CD14-positive monocyte (primary cell): ENCODE results near the gene CLCN5. TPM values are rescaled to one million over a fixed set of nuclear protein-coding genes. Genes with fewer than 3 reads are reported as not detected.
A peak's percentile ranks its signal among the peaks of the same experiment; 100 is the strongest.

Source experiments
- DNase-seq, 3 donors: peaks; one replicate each; pipeline ENCODE4 v3.0.0-alpha.2; 2011 to 2022
- H2AFZ ChIP-seq: 2 replicates; pipeline ENCODE4 v1.6.0; 2012; ENCODE audit warnings: mild to moderate bottlenecking, low read depth, low read length, inconsistent platforms; ENCODE audit not compliant: insufficient read depth, poor library complexity, severe bottlenecking
- H3K27ac ChIP-seq, 2 donors: 1 replicate in 1 of 2; 2 replicates in 1 of 2; pipeline ENCODE4 v1.5.1; 2012 to 2013; ENCODE audit warnings: low read length in 2 of 2, control low read depth in 1 of 2, inconsistent platforms in 1 of 2, low read depth in 1 of 2, mild to moderate bottlenecking in 1 of 2
- H3K27me3 ChIP-seq, 2 donors: one replicate each; pipeline versions ENCODE4 v1.6.0 to v1.6.1; 2011 to 2013; ENCODE audit warnings: low read length in 2 of 2; ENCODE audit not compliant: control insufficient read depth in 2 of 2, insufficient read depth in 2 of 2
- H3K36me3 ChIP-seq, 2 donors: replicated peaks in 1 of 2; 1 replicate in 1 of 2; 2 replicates in 1 of 2; pipeline versions ENCODE4 v1.5.1 to v1.6.1; 2012 to 2013; ENCODE audit warnings: low read length in 2 of 2, control low read depth in 1 of 2, inconsistent platforms in 1 of 2, mild to moderate bottlenecking in 1 of 2; ENCODE audit not compliant: insufficient read depth in 2 of 2, control insufficient read depth in 1 of 2
- H3K4me1 ChIP-seq, 2 donors: 1 replicate in 1 of 2; 2 replicates in 1 of 2; pipeline versions ENCODE4 v1.5.1 to v1.6.1; 2012 to 2013; ENCODE audit warnings: low read length in 2 of 2, control low read depth in 1 of 2, inconsistent platforms in 1 of 2, mild to moderate bottlenecking in 1 of 2, moderate library complexity in 1 of 2; ENCODE audit not compliant: insufficient read depth in 2 of 2, control insufficient read depth in 1 of 2
- H3K4me2 ChIP-seq: replicated peaks from 2 replicates; pipeline ENCODE3; 2012; ENCODE audit warnings: low read length, moderate library complexity, mild to moderate bottlenecking; ENCODE audit not compliant: poor library complexity, severe bottlenecking; ENCODE audit errors: extremely low read depth
- H3K4me3 ChIP-seq, 3 experiments: fragments of 200-600 bp in 1 of 3; sonication (generic) in 1 of 3; replicated peaks in 1 of 3; 1 replicate in 2 of 3; 2 replicates in 1 of 3; pipeline ENCODE4 v1.5.1; 2011 to 2013; ENCODE audit warnings: low read length in 3 of 3, mild to moderate bottlenecking in 3 of 3, control low read depth in 2 of 3, low read depth in 2 of 3, inconsistent platforms in 1 of 3, moderate library complexity in 1 of 3
- H3K79me2 ChIP-seq: 2 replicates; pipeline ENCODE4 v1.6.0; 2012; ENCODE audit warnings: mild to moderate bottlenecking, control low read depth, inconsistent platforms, low read length, moderate library complexity; ENCODE audit not compliant: insufficient read depth
- H3K9ac ChIP-seq: 2 replicates; pipeline ENCODE4 v1.6.0; 2017; ENCODE audit warnings: low read length, mild to moderate bottlenecking; ENCODE audit not compliant: insufficient read depth, poor library complexity, severe bottlenecking
- H3K9me3 ChIP-seq, 2 donors: replicated peaks in 1 of 2; 1 replicate in 1 of 2; 2 replicates in 1 of 2; pipeline versions ENCODE4 v1.5.1 to v1.6.1; 2012 to 2013; ENCODE audit warnings: low read length in 2 of 2, control low read depth in 1 of 2; ENCODE audit not compliant: control insufficient read depth in 1 of 2, insufficient read depth in 1 of 2
- H4K20me1 ChIP-seq: 2 replicates; pipeline ENCODE4 v1.6.0; 2012; ENCODE audit warnings: mild to moderate bottlenecking, low read length, control low read depth, moderate library complexity; ENCODE audit not compliant: insufficient read depth
- H3K27ac Mint-ChIP-seq, 7 donors: one replicate each; pipeline ENCODE4 v1.8.0; 2020; ENCODE audit warnings: mild to moderate bottlenecking in 7 of 7, mixed read lengths in 7 of 7, moderate library complexity in 6 of 7, inconsistent platforms in 2 of 7
- H3K27me3 Mint-ChIP-seq, 3 donors: one replicate each; pipeline ENCODE4 v1.8.0; 2021 to 2022; ENCODE audit warnings: low read depth in 3 of 3, mild to moderate bottlenecking in 3 of 3, mixed read lengths in 3 of 3, moderate library complexity in 3 of 3, inconsistent platforms in 1 of 3
- H3K36me3 Mint-ChIP-seq, 2 donors: one replicate each; pipeline ENCODE4 v1.8.0; 2020; ENCODE audit warnings: mixed read lengths in 2 of 2, inconsistent platforms in 1 of 2, mild to moderate bottlenecking in 1 of 2
- H3K4me1 Mint-ChIP-seq: one replicate; pipeline ENCODE4 v1.8.0; 2020; ENCODE audit warnings: mild to moderate bottlenecking, mixed read lengths
- H3K4me3 Mint-ChIP-seq, 2 donors: one replicate each; pipeline ENCODE4 v1.8.0; 2020; ENCODE audit warnings: mild to moderate bottlenecking in 2 of 2, mixed read lengths in 2 of 2, moderate library complexity in 1 of 2
- H3K9me3 Mint-ChIP-seq, 7 donors: one replicate each; pipeline ENCODE4 v1.8.0; 2020 to 2022; ENCODE audit warnings: mixed read lengths in 7 of 7, mild to moderate bottlenecking in 6 of 7, moderate library complexity in 6 of 7, inconsistent platforms in 2 of 7
- WGBS: methylation state at CpG from one replicate; pipeline ENCODE4 v1.1.5; 2013; ENCODE audit warnings: missing lambda C conversion rate; ENCODE audit not compliant: insufficient coverage; 5-methylcytosine and 5-hydroxymethylcytosine counted together
- intact Hi-C, 2 donors: fragments of 100-400 bp; cut with micrococcal nuclease; formaldehyde crosslinking; loops; one replicate each; pipeline versions ENCODE4 v1.15.0 to v1.15.1; 2023
- polyA plus RNA-seq, 3 donors: library from polyadenylated mRNA; depleted of rRNA in 1 of 3; unstranded in 2 of 3; stranded (reverse) in 1 of 3; fragments of 300-500 nt in 2 of 3; fragments of >200 nt in 1 of 3; fragmentation: Illumina TruSeq in 2 of 3; gene quantifications; 1 replicate in 2 of 3; 2 replicates in 1 of 3; pipeline ENCODE4 v1.2.3, GENCODE V29; 2012 to 2021
- TF ChIP-seq, protein P1 (sequence below): fragments of 200-600 bp; IDR thresholded peaks from one replicate; pipeline ENCODE4 v1.8.0; 2022; ENCODE audit warnings: antibody characterized with exemption, mild to moderate bottlenecking

The CLCN5 gene
- polyA plus RNA-seq, 3 donors: 4.1 to 4.2 (median 4.1) TPM

DNA sequence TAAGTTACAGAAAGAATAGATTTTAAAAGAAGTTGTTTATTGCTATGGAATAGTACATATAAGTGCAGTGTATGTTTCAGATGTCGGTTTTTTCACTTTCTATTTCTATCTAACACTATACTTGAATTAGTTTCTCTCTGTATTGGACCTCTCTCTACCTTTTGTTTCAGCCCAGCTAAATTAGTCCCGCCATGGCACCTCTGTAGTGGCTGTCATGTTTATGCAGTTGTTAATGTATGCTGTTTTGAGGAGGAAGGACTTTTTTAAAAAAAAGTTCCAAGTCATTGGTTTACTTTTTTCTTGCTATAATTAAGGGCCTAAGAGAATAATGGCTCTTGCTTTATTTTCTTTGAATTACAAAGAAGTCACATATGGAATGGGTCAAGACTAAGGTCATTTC, 160.3 kb downstream of the CLCN5 start:
- H3K4me2 ChIP-seq: no peak overlapping the region
- no peaks in the 10 kb centered on the region for H3K9me3 ChIP-seq
- no peak overlapping the region for H3K9ac ChIP-seq
- intact Hi-C loops: no loop called here
- no CpG with 5 or more reads among the region's 2 CpGs for WGBS
- no peak overlapping the region for H2AFZ ChIP-seq
- H3K9me3 Mint-ChIP-seq: peaks cover 0 to 3% (median 0%) of the 10 kb centered on the region in 7 donors
- H3K36me3 ChIP-seq: peaks cover 3 to 18% of the 10 kb centered on the region in 2 donors
- no peak overlapping the region for H3K27ac ChIP-seq
- DNase-seq: no peak
- peak overlapping the region in 2 of 7 donors; percentile 21 to 38 for H3K27ac Mint-ChIP-seq
- H3K27me3 ChIP-seq: no peaks in the 10 kb centered on the region
- no peak overlapping the region for H3K4me3 ChIP-seq
- peaks cover 13 to 20% of the 10 kb centered on the region in 2 donors for H3K36me3 Mint-ChIP-seq
- peaks cover 0 to 4% (median 0%) of the 10 kb centered on the region in 3 donors for H3K27me3 Mint-ChIP-seq
- H3K4me1 ChIP-seq: peaks cover 0 to 5% of the 10 kb centered on the region in 2 donors
- H3K4me3 Mint-ChIP-seq: no peak overlapping the region
- no peaks in the 10 kb centered on the region for H4K20me1 ChIP-seq
- no peaks in the 10 kb centered on the region for H3K79me2 ChIP-seq
- H3K4me1 Mint-ChIP-seq: peaks cover 14% of the 10 kb centered on the region
- TF ChIP-seq, protein P1, sequence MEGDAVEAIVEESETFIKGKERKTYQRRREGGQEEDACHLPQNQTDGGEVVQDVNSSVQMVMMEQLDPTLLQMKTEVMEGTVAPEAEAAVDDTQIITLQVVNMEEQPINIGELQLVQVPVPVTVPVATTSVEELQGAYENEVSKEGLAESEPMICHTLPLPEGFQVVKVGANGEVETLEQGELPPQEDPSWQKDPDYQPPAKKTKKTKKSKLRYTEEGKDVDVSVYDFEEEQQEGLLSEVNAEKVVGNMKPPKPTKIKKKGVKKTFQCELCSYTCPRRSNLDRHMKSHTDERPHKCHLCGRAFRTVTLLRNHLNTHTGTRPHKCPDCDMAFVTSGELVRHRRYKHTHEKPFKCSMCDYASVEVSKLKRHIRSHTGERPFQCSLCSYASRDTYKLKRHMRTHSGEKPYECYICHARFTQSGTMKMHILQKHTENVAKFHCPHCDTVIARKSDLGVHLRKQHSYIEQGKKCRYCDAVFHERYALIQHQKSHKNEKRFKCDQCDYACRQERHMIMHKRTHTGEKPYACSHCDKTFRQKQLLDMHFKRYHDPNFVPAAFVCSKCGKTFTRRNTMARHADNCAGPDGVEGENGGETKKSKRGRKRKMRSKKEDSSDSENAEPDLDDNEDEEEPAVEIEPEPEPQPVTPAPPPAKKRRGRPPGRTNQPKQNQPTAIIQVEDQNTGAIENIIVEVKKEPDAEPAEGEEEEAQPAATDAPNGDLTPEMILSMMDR: no peak

DNA sequence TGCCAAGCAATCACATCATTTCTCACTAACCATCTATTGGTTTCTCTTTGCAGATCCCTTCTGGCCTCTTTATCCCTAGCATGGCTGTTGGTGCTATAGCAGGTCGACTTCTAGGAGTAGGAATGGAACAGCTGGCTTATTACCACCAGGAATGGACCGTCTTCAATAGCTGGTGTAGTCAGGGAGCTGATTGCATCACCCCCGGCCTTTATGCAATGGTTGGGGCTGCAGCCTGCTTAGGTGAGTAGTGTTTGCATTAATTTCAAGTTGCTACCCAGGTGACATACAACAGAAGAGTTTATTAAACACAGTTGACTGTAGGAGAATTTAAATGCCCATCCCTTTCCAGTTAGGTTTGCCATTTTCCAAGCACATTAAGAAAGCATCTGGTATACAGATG, 166.2 kb downstream of the CLCN5 start:
- no peaks in the 10 kb centered on the region for H3K4me1 Mint-ChIP-seq
- H3K36me3 ChIP-seq: peaks cover 21 to 68% of the 10 kb centered on the region in 2 donors
- no peak overlapping the region for H3K27ac Mint-ChIP-seq
- H3K27ac ChIP-seq: no peak overlapping the region
- no peak overlapping the region for H3K4me3 ChIP-seq
- no peaks in the 10 kb centered on the region for H3K4me1 ChIP-seq
- peaks cover 0 to 8% (median 0%) of the 10 kb centered on the region in 3 donors for H3K27me3 Mint-ChIP-seq
- 80% methylated on average over 1 of the region's 3 CpGs for WGBS
- no peaks in the 10 kb centered on the region for H3K27me3 ChIP-seq
- H3K36me3 Mint-ChIP-seq: peaks cover 41 to 45% of the 10 kb centered on the region in 2 donors
- intact Hi-C loops: no loop called here
- H3K9me3 ChIP-seq: no peaks in the 10 kb centered on the region
- DNase-seq: no peak
- H4K20me1 ChIP-seq: no peaks in the 10 kb centered on the region
- no peak overlapping the region for H3K9ac ChIP-seq
- no peak overlapping the region for H3K4me3 Mint-ChIP-seq
- no peaks in the 10 kb centered on the region for H3K79me2 ChIP-seq
- TF ChIP-seq, protein P1: no peak
- H3K9me3 Mint-ChIP-seq: no peaks in the 10 kb centered on the region
- H3K4me2 ChIP-seq: no peak overlapping the region
- no peak overlapping the region for H2AFZ ChIP-seq
